ENCODE results near the gene PTH2.
"Not testable (repeated sequence)": the region's sequence is repeated elsewhere in the genome, so short reads cannot be mapped to it uniquely, and the experiment has no call there.

The PTH2 gene

GRCh38 chr19:49374665-49375434 lies 48.4 kb downstream of the PTH2 start:
- no peak for DNase-seq

GRCh38 chr19:49373174-49373573 lies 50.1 kb downstream of the PTH2 start:
- not testable (repeated sequence) for DNase-seq
